ENCODE measurements around the gene ASCL5. TPM values are rescaled to one million over a fixed set of nuclear protein-coding genes. Genes with fewer than 3 reads are reported as not detected.

The ASCL5 gene
- total RNA-seq, 4 donors from 2014 or later: not detected

DNA sequence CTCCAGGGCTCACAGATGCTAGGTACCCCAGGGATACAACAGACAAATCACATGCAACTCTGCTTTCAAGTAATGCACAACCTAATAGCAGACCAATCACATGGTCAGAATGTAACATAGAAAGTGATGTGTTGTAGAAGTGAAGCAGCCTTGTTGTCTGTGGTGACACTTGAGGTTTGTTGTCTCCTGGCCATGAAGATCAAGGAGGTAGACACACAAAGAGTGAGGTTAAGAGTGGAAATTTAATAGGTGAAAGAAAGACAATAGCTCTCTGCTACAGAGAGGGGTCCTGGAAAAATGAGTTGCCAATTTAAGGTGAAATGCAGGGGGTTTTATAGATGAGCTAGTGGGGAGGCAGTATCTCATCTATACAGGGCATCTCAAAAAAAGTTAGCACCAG is 29.8 kb upstream of the ASCL5 start:
- TF ChIP-seq, protein P1, sequence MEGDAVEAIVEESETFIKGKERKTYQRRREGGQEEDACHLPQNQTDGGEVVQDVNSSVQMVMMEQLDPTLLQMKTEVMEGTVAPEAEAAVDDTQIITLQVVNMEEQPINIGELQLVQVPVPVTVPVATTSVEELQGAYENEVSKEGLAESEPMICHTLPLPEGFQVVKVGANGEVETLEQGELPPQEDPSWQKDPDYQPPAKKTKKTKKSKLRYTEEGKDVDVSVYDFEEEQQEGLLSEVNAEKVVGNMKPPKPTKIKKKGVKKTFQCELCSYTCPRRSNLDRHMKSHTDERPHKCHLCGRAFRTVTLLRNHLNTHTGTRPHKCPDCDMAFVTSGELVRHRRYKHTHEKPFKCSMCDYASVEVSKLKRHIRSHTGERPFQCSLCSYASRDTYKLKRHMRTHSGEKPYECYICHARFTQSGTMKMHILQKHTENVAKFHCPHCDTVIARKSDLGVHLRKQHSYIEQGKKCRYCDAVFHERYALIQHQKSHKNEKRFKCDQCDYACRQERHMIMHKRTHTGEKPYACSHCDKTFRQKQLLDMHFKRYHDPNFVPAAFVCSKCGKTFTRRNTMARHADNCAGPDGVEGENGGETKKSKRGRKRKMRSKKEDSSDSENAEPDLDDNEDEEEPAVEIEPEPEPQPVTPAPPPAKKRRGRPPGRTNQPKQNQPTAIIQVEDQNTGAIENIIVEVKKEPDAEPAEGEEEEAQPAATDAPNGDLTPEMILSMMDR (IDR thresholded peaks at IDR 0.05; ENCODE audit: low read depth): no peak

DNA sequence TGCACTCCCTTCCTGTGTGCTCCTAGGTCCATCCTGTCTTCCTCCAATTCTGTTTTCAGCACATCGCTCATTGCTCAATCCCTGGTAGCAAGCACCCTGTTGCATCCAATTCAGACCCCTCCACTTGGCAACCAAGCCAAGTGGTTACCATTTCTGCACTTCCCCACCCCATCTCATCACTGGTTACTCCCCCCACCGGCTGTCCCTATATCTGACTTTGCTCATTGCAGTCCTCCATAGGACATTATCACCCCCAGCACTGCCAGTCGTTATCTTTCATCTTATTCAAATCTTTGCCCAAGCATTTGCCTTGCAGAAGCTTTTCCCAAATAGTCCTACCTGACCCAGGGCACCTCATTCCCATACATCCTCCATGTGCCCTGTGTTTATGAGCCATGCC is 29.4 kb upstream of the ASCL5 start:
- TF ChIP-seq, protein P1 (IDR thresholded peaks at IDR 0.05; ENCODE audit: low read depth): no peak

DNA sequence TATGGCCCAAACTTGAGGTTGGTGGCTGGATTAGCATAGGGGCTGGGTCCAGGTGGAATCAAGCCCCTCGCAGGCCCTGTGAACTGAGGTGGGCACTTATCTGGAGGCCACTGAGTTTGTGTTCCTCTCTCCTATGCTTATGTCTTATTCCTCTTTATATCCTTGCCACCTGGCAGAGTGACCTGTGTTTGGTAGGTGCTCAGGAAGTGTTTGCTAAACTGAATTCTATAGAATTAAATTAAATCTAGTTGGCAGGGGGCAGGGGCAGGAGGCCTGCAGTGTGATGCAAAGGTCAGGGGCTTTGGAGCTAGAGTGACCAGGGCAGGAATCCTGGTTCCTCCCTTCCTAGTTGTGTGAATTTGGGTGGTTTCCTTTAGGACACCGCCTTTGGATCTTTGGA is 28.4 kb upstream of the ASCL5 start:
- TF ChIP-seq, protein P1 (IDR thresholded peaks at IDR 0.05; ENCODE audit: low read depth): no peak

DNA sequence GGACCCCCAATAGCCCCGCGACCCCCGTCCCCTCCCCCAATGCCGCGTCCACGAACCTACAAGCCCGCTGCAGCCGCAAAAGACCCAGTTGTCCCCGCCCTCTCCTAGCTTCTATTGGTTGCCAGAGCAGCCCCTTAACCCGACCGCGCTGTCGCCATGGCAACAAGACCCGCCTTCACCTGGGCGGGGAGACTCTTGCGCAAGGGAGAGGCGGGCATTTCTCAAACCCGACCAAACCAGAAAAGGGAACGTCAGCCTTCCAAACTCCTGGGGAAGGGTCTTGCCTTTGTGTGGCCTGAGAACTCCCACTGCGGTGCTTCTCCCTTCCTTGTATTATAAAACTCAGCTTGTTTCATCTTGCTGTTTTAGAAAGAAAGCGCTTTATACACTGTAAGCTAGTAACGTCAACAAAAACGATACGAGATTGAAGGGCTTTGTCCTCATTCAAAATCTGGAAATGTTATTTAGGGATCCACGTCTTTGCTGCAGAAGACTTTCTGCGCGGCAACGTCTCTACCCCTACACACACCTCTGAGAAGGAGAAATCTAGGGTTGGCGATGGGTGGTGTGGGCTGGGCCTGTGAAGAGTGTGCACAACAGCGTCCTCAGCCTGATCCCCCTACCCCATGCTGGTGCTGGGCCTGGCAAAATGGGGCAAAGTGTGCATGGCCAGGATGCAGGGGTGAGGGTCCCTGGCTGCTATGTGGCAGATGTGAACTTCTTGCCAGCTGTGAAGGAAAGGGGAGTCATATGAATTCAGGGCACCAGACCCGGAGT is 27.6 kb upstream of the ASCL5 start, which contains the start of gene TMEM9:
Gene TMEM9, minus strand, starts transcription at position 86 of the 777 bp plus-strand sequence. CDS start 551 bp downstream, outside the sequence.
- TF ChIP-seq, protein P1 (IDR thresholded peaks at IDR 0.05; ENCODE audit: low read depth): no peak

DNA sequence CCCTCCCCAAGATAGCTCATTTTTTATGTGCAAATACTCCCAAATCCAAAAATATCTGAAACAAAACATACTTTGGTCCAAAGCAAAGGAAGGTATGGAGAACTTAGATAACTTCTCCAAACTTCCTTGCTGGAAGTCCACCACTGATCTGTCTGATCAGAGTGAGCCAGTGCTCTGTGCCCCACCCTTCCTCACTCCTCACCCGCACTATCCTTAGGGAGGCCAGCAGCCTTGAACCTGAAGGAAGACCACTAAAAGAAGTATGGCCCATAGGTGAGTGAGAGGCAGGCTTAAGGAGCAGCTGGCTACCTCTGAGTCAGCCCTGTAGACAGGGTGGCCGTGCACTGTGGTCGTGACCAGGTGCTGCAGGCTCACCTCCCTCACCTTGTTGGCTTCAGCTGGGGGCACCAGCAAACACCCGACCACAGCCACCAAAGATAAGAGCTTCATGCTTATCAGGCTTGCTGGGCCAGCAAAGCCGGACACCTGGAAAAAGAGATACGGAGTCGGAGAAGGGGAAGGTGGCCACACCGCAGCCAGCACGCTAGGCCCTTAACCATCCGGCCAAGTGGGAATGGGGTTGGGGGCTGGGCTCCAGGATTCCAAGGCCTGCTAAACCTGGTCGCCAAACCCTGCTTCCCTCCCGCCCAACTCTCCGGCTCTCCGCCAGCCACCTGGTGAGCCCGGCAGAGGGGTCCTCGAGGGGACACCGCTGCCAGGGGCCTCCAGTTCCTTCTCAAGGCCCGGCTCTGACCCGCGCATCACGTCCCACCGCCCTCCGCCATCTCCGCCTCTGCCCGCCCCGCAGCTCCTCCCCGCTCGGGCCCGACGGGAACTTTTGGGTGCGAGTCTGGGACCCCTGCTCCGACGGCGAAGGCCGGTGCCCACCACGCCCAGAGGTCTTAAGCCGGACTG is 26.7 kb upstream of the ASCL5 start:
- TF ChIP-seq, protein P1 (IDR thresholded peaks at IDR 0.05; ENCODE audit: low read depth): no peak

DNA sequence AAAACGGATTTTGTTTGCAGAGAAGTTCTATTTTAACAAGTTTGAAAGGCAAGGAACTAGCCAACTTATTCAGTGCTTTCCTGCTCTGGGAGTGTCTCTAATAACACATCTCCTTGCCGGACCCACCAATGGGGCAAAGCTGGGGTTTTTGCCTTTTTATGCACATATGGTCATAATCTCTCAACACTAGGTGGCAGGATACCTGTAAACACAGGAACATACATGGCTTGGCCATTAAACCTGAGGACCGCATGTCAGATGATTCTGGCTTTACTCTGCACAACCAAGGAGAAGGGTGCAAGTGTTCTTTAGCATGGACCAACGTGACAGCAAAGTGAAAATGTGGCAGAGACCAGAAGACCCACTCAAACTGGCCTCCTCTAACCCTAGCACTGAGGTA is 22.4 kb upstream of the ASCL5 start:
- TF ChIP-seq, protein P1 (IDR thresholded peaks at IDR 0.05; ENCODE audit: low read depth): no peak
